ENCODE results near the gene NCEH1.

GRCh38 chr3:172656602-172657001 is 54.3 kb downstream of the NCEH1 start:
- TF ChIP-seq PAX8 (IDR thresholded peaks at IDR 0.05) (no peak), ZNF687 (IDR thresholded peaks at IDR 0.05) (no peak), FOXK2 (IDR thresholded peaks at IDR 0.05) (no peak), SP1 (IDR thresholded peaks at IDR 0.05; ENCODE audit: low read depth, low read length) (no peak), CTCF (IDR thresholded peaks at IDR 0.05 in 2 of 3, conservative IDR thresholded peaks at IDR 0.05 in 1 of 3; ENCODE audit: control insufficient read depth in 2 of 3, extremely low read depth in 1 of 3, insufficient read depth in 1 of 3, low read depth in 3 of 3, low read length in 3 of 3) (no peak), REST (IDR thresholded peaks at IDR 0.05; ENCODE audit: low read depth, low read length) (no peak)
